ENCODE data around the gene CDKL1. TPM values are rescaled to one million over a fixed set of nuclear protein-coding genes. Genes with fewer than 3 reads are reported as not detected.

The CDKL1 gene
- total and polyA plus RNA-seq, 2 of the 13 experiments (the other 11 are each of a cell fraction or from before 2014, with no cell fraction given) = 4.4 to 5.1 TPM

DNA sequence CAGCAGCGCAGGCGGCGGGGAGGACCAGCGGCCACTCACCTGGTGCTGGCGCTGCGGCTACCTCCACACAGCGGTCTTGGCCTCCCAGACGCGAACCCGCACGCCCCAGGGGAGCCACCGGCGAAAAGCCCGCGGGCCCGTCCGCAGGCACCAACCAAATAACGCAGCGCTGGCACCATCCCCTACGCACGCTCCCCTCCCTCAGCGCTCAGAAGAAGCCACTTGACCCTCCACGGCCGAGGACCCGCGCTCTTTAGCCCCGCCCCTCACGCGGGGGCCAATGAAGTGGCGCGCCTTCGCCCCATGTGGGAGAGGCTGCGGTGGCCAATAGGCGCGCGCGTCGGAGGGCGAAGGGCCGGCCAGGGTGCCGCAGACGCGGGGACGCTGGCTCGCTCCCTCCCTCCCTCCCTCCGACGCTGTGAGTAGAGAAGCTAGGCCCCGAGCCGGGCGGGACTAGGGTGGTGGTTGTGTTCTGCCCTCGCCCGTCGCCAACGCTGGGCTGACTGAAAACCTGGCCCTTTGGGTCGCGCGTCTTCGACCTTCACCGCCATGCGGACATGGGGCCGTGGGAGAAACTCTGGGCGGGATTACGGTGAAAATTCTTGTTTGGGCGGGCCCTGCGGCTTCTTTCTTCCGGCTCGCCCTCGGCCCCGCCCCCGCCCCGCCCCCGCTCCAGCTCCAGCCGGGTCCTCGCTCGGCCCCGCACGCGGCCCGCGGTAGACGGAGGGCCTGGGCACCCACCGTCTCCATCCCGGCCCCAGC is 84.5 kb downstream of the CDKL1 start, which contains the start of the genes DMAC2L and L2HGDH (continued):
- no peak for TF ChIP-seq NFIB (CRISPR knock-in tag; IDR thresholded peaks at IDR 0.05; ENCODE audit: borderline replicate concordance)
- TF ChIP-seq PHB2 (IDR thresholded peaks at IDR 0.05; ENCODE audit: partially characterized antibody) = no peak
- TF ChIP-seq, protein P1, sequence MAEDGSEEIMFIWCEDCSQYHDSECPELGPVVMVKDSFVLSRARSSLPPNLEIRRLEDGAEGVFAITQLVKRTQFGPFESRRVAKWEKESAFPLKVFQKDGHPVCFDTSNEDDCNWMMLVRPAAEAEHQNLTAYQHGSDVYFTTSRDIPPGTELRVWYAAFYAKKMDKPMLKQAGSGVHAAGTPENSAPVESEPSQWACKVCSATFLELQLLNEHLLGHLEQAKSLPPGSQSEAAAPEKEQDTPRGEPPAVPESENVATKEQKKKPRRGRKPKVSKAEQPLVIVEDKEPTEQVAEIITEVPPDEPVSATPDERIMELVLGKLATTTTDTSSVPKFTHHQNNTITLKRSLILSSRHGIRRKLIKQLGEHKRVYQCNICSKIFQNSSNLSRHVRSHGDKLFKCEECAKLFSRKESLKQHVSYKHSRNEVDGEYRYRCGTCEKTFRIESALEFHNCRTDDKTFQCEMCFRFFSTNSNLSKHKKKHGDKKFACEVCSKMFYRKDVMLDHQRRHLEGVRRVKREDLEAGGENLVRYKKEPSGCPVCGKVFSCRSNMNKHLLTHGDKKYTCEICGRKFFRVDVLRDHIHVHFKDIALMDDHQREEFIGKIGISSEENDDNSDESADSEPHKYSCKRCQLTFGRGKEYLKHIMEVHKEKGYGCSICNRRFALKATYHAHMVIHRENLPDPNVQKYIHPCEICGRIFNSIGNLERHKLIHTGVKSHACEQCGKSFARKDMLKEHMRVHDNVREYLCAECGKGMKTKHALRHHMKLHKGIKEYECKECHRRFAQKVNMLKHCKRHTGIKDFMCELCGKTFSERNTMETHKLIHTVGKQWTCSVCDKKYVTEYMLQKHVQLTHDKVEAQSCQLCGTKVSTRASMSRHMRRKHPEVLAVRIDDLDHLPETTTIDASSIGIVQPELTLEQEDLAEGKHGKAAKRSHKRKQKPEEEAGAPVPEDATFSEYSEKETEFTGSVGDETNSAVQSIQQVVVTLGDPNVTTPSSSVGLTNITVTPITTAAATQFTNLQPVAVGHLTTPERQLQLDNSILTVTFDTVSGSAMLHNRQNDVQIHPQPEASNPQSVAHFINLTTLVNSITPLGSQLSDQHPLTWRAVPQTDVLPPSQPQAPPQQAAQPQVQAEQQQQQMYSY (CRISPR knock-in tag; IDR thresholded peaks at IDR 0.05) = peak; percentile 8; the same call in 1 of the 2 replicates
- TF ChIP-seq ZNF607 (CRISPR knock-in tag; IDR thresholded peaks at IDR 0.05; ENCODE audit: borderline replicate concordance) = peak; percentile 56
- TF ChIP-seq, protein P2, sequence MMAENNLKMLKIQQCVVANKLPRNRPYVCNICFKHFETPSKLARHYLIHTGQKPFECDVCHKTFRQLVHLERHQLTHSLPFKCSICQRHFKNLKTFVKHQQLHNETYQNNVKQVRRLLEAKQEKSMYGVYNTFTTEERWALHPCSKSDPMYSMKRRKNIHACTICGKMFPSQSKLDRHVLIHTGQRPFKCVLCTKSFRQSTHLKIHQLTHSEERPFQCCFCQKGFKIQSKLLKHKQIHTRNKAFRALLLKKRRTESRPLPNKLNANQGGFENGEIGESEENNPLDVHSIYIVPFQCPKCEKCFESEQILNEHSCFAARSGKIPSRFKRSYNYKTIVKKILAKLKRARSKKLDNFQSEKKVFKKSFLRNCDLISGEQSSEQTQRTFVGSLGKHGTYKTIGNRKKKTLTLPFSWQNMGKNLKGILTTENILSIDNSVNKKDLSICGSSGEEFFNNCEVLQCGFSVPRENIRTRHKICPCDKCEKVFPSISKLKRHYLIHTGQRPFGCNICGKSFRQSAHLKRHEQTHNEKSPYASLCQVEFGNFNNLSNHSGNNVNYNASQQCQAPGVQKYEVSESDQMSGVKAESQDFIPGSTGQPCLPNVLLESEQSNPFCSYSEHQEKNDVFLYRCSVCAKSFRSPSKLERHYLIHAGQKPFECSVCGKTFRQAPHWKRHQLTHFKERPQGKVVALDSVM (CRISPR knock-in tag; IDR thresholded peaks at IDR 0.05) = peak; percentile 79
- TF ChIP-seq, protein P3, sequence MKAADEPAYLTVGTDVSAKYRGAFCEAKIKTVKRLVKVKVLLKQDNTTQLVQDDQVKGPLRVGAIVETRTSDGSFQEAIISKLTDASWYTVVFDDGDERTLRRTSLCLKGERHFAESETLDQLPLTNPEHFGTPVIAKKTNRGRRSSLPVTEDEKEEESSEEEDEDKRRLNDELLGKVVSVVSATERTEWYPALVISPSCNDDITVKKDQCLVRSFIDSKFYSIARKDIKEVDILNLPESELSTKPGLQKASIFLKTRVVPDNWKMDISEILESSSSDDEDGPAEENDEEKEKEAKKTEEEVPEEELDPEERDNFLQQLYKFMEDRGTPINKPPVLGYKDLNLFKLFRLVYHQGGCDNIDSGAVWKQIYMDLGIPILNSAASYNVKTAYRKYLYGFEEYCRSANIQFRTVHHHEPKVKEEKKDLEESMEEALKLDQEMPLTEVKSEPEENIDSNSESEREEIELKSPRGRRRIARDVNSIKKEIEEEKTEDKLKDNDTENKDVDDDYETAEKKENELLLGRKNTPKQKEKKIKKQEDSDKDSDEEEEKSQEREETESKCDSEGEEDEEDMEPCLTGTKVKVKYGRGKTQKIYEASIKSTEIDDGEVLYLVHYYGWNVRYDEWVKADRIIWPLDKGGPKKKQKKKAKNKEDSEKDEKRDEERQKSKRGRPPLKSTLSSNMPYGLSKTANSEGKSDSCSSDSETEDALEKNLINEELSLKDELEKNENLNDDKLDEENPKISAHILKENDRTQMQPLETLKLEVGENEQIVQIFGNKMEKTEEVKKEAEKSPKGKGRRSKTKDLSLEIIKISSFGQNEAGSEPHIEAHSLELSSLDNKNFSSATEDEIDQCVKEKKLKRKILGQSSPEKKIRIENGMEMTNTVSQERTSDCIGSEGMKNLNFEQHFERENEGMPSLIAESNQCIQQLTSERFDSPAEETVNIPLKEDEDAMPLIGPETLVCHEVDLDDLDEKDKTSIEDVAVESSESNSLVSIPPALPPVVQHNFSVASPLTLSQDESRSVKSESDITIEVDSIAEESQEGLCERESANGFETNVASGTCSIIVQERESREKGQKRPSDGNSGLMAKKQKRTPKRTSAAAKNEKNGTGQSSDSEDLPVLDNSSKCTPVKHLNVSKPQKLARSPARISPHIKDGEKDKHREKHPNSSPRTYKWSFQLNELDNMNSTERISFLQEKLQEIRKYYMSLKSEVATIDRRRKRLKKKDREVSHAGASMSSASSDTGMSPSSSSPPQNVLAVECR (CRISPR knock-in tag; IDR thresholded peaks at IDR 0.05; ENCODE audit: borderline replicate concordance) = peak; percentile 87
- 0 out of 2 replicates have a peak, but pooled peaks have one; percentile 10 for TF ChIP-seq HMG20A (CRISPR knock-in tag; IDR thresholded peaks at IDR 0.05; ENCODE audit: borderline replicate concordance)
- peak; percentile 76 for TF ChIP-seq TBX2 (CRISPR knock-in tag; IDR thresholded peaks at IDR 0.05; ENCODE audit: borderline replicate concordance)
- no peak; the same call in 1 of the 2 replicates for TF ChIP-seq AKAP8 (CRISPR knock-in tag; IDR thresholded peaks at IDR 0.05)
- TF ChIP-seq NR2F1 (CRISPR knock-in tag; IDR thresholded peaks at IDR 0.05) = peak in 1 of 2 experiments; percentile 2; a peak in 1 of 4 replicates
- TF ChIP-seq, protein P4, sequence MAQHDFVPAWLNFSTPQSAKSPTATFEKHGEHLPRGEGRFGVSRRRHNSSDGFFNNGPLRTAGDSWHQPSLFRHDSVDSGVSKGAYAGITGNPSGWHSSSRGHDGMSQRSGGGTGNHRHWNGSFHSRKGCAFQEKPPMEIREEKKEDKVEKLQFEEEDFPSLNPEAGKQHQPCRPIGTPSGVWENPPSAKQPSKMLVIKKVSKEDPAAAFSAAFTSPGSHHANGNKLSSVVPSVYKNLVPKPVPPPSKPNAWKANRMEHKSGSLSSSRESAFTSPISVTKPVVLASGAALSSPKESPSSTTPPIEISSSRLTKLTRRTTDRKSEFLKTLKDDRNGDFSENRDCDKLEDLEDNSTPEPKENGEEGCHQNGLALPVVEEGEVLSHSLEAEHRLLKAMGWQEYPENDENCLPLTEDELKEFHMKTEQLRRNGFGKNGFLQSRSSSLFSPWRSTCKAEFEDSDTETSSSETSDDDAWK (CRISPR knock-in tag; IDR thresholded peaks at IDR 0.05) = no peak
- TF ChIP-seq PHF5A (CRISPR knock-in tag; IDR thresholded peaks at IDR 0.05; ENCODE audit: low read depth, unreplicated experiment) = no peak
